Measurements from ENCODE around the gene CTRB2.
"Not testable (repeated sequence)": the region's sequence is repeated elsewhere in the genome, so short reads cannot be mapped to it uniquely, and the experiment has no call there.

CTRB2 gene

DNA sequence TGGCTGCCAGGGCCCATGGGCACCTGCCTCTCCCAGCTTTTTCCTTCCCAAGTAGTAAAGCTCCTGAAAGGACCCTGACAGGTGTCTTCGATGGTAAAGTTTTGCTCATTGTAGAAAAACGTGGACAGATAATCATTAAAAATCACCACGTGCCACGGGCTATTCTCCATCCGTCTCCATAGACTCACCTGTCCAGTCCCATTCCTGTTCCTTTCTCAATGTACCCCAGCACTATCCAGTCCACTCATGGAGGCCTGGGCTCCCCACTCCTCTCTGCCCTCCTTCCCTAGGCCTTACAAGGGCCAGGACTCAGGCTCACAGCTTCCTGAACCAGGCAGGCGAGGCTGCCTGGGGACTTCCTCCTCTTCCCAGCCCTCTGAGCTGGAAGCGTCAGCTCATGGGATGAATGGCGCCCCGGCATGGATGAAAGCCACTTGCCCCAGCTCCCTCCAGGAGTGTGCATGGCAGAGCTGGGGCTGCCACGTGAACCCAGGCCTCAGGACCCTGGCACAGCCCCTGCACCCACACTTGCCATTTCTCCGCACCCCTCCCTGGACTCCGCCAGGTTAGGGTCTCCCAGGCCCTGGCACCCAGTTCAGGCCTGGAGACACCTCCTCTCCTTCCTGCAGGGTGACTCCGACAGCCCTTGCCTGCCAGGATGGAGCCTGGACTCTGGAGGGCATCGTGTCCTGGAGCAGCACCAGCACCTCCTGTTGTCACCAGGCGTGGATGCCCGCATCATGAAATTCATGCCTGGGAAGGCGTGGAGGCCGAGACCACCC, 20.6 kb upstream of the CTRB2 start:
- DNase-seq (ENCODE audit: low read depth, low spot score) = no peak

DNA sequence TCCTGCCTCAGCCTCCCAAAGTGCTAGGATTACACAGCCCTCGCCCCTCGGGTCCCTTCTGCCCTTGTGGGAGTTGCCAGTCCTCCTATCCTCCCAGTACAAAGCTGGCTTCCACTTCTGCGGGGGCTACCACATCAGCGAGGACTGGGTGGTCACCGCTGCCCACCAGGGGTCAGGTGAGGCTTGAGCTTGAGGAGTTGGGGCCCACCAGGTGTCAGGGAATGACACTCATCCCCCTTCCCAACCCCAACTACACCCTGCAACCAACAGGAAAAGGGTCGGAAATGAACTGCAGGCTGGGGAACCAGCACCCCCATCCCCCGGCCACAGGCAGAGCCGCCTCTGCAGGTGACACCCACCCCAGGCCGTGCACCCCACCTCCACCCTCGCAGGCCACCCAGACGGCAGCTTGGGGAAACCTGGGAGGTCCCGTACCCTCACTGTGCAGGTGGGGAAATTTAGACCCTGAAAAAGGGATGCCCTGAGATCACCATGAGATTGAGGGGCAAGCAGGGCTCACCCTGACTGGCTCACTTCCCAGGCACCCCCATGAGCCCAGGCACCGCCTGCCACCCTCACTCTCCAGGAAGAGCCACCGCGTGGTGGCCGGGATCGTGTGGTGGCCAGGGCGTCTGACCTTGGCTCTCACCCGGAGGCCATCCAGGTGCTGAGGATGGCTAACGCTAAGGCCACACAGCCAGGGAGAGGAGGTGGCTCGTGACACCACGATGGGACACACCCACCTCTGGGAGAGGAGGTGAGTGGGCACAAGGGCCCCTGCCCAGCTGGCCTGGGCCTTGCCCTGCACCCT, 19.8 kb upstream of the CTRB2 start:
- no peak for DNase-seq (ENCODE audit: low read depth, low spot score)

DNA sequence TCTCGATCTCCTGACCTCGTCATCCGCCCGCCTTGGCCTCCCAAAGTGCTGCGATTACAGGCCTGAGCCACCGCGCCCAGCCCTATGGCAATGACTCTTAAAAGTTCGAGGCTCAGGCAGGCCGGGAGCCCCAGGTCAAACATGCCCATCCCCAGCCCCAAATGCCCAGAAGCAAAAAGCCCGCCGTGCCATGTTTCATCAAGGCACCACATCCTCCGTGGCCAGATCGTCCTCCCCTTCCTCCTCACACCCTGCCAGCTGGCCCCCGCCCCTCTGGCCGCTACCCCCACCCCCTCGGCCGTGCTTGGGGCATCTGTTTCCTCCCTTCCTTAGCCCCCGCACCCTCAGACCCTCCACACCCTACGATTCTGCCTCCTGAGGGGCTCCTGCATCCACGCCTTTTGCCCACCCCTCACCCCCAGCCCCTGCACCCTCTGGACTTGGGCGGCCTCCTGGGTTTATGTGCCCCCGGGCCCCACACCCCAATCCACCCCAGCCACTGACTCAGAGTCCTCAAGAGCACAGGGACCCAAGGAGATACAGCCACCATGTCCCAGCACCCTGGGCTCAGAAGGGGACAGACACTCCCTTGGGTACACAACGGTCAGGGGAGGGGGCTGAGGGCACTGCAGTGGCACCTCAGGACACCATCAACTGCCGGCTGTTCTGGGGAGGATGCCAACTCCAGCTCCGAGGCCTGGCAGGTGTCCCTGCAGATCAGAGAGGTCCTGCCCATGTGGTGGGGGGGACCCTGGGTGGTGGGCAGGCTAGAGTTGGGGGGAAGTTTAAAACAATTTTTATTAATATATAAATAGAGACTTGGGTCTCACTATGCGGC, 18.9 kb upstream of the CTRB2 start:
- no peak for DNase-seq (ENCODE audit: low read depth, low spot score)

DNA sequence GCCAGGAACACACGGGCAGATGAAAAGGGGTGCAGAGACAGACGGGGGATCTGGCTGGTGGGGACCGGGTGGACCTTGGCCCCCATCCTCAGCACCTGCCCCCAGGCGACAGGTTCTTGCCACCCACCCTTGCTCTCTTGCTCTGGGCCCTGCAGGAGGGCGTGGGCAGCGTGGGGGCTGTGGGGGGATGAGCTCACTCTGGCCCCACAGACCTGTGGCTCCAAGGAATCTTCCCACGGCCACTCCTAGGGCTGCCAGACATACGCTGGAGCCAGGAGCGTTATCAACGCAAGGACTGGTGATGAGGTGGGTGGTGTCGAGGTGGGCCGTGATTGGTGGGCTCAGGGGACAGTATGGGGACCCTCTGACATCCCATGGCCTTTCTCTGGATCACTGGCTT, 18.1 kb upstream of the CTRB2 start:
- DNase-seq (ENCODE audit: low read depth, low spot score) = no peak

GRCh38 chr16:75224306-75225082, 17.5 kb upstream of the CTRB2 start:
- DNase-seq (ENCODE audit: low read depth, low spot score) = no peak

DNA sequence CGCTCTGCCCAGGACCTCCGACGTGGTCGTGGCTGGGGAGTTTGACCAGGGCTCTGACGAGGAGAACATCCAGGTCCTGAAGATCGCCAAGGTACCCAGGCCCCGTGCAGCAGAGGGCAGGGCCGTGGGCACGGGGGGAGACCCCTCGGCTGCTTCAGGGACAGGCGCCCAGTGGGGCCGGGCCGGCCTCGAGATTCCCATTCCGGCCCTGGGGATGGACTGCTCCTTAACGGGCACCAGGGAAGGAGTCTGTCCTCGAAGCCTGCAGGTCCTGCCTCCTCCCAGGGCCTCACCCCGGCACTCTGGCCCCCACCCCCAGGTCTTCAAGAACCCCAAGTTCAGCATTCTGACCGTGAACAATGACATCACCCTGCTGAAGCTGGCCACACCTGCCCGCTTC, 16.2 kb upstream of the CTRB2 start:
- DNase-seq (ENCODE audit: low read depth, low spot score) = not testable (repeated sequence)

GRCh38 chr16:75222271-75222783, 15.4 kb upstream of the CTRB2 start:
- no peak for DNase-seq (ENCODE audit: low read depth, low spot score)

DNA sequence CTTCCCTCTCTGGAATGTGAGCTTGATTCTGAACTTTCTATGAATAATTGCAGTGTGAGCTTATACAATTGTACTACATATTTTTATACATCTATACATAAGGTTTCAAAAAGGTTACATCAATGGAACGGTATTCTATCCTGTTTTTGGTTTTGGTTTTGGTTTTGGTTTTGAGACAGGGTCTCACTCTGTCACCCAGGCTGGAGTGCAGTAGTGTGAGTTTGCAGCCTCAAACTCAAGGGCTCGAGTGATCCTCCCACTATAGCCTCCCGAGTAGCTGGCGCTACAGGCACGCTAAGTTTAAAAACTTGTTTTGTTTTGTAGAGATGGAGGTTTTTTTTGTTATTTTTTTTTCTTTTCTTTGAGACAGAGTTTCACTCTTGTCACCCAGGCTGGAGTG, 12.9 kb upstream of the CTRB2 start:
- DNase-seq (ENCODE audit: low read depth, low spot score) = no peak

GRCh38 chr16:75219088-75219487, 12.1 kb upstream of the CTRB2 start:
- DNase-seq (ENCODE audit: low read depth, low spot score) = no peak

- no peak for DNase-seq (ENCODE audit: low read depth, low spot score)
Observed at GRCh38 chr16:75218256-75219076, 11.5 kb upstream of the CTRB2 start, which contains the start of gene CTRB1. Gene CTRB1, plus strand, starts transcription at chr16:75218988. Its CDS starts 20 bp downstream, at chr16:75219008.

DNA sequence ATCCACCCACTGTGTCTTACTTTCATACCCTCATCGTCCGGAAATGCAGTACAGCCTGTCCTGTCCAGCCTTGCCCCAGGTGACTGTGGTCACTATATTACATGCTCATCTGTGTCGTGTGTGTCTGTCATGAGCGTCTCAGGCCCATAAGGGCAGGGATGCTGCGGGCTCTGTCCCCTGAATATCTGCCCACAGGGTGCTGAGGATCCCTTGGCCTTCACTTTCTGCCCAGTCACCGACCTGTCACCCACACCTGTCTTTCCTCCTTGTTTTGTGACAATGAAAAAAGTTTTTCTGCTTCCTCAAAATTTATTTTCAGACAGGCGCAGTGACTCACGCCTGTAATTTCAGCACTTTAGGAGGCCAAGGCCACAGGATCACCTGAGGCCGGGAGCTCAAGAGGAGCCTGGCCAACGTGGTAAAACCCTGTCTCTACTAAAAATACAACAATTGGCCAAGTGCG, 10.5 kb upstream of the CTRB2 start:
- no peak for DNase-seq (ENCODE audit: low read depth, low spot score)

GRCh38 chr16:75216576-75216975, 9.6 kb upstream of the CTRB2 start:
- no peak for DNase-seq (ENCODE audit: low read depth, low spot score)

- no peak for DNase-seq (ENCODE audit: low read depth, low spot score)
Observed at GRCh38 chr16:75216127-75216526, 9.2 kb upstream of the CTRB2 start.

- not testable (repeated sequence) for DNase-seq (ENCODE audit: low read depth, low spot score)
Observed at GRCh38 chr16:75211286-75211685, 4.3 kb upstream of the CTRB2 start.

GRCh38 chr16:75209944-75210343, 3.0 kb upstream of the CTRB2 start:
- no peak for DNase-seq (ENCODE audit: low read depth, low spot score)

DNA sequence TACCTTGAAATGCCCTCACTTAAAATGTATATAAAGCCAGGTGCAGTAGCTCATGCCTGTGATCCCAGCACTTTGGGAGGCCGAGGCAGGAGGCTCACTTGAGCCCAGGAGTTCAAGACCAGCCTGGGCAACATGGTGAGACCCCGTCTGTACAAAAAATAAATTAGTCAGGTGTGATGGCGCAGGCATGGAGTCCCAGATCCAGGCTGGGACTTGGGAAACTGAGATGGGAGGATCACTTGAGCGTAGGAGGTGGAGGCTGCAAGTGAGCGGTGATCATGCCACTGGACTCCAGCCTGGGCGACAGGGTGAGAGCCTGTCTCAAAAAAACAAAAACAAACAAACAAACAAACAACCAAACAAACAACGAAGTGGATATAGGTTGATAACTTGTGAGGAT, 2.6 kb upstream of the CTRB2 start:
- not testable (repeated sequence) for DNase-seq (ENCODE audit: low read depth, low spot score)

GRCh38 chr16:75208861-75209505, 2.0 kb upstream of the CTRB2 start:
- DNase-seq (ENCODE audit: low read depth, low spot score) = no peak

GRCh38 chr16:75208242-75208825, 1.4 kb upstream of the CTRB2 start:
- DNase-seq (ENCODE audit: low read depth, low spot score) = no peak

GRCh38 chr16:75207831-75208230, 870 bp upstream of the CTRB2 start:
- DNase-seq (ENCODE audit: low read depth, low spot score) = no peak
